ENCODE data around the gene ATP6V0E2. TPM values are rescaled to one million over a fixed set of nuclear protein-coding genes. Genes with fewer than 3 reads are reported as not detected.
A peak's percentile ranks its signal among the peaks of the same experiment; 100 is the strongest.

The ATP6V0E2 gene
- total RNA-seq, 1 donor from 2014 or later = 17.9 TPM

DNA sequence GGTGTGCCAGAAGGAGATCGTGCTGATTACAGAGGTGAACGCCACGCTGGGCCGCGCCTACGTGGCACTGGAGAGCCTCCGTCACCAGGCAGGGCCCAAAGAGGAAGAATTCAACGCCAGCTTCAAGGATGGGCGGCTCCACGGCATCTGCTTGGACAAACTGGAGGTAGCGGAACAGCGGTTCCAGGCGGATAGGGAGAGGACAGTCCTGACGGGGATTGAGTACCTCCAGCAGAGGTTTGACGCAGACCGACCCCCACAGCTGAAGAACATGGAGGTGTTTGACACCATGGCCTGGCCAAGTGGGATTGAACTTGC is 12.1 kb upstream of the ATP6V0E2 start:
- TF ChIP-seq, protein P1, sequence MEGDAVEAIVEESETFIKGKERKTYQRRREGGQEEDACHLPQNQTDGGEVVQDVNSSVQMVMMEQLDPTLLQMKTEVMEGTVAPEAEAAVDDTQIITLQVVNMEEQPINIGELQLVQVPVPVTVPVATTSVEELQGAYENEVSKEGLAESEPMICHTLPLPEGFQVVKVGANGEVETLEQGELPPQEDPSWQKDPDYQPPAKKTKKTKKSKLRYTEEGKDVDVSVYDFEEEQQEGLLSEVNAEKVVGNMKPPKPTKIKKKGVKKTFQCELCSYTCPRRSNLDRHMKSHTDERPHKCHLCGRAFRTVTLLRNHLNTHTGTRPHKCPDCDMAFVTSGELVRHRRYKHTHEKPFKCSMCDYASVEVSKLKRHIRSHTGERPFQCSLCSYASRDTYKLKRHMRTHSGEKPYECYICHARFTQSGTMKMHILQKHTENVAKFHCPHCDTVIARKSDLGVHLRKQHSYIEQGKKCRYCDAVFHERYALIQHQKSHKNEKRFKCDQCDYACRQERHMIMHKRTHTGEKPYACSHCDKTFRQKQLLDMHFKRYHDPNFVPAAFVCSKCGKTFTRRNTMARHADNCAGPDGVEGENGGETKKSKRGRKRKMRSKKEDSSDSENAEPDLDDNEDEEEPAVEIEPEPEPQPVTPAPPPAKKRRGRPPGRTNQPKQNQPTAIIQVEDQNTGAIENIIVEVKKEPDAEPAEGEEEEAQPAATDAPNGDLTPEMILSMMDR (IDR thresholded peaks at IDR 0.05) = no peak
- Histone ChIP-seq H3K27ac (no peak overlapping the region), H3K9me3 (no peaks in the 10 kb centered on the region), H3K36me3 (peaks cover 68% of the 10 kb centered on the region), H3K4me3 (no peak overlapping the region), H3K4me1 (peaks cover 7% of the 10 kb centered on the region), H3K27me3 (ENCODE audit: low read depth) (no peaks in the 10 kb centered on the region)
- ATAC-seq (no peak), DNase-seq (no peak)
- intact Hi-C loops (cut with DNase I) = no loop called here

DNA sequence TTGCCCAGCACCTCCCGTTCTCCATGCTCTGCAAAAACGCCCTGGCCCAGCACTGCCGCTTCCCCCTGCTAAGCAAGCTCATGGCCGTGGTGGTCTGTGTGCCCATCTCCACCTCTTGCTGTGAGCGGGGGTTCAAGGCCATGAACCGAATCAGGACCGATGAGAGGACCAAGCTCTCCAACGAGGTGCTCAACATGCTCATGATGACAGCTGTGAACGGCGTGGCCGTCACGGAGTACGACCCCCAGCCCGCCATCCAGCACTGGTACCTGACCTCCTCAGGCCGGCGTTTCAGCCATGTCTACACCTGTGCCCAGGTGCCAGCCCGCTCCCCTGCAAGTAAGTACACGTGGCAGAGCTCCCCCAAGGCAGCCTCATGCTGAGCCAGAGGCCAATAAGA is 11.6 kb upstream of the ATP6V0E2 start:
- Histone ChIP-seq H3K27me3 (ENCODE audit: low read depth) (no peaks in the 10 kb centered on the region), H3K36me3 (peaks cover 69% of the 10 kb centered on the region), H3K4me1 (peaks cover 12% of the 10 kb centered on the region), H3K27ac (no peak overlapping the region), H3K4me3 (no peak overlapping the region), H3K9me3 (no peaks in the 10 kb centered on the region)
- intact Hi-C loops (cut with DNase I) = no loop called here
- TF ChIP-seq, protein P1 (IDR thresholded peaks at IDR 0.05) = no peak
- ATAC-seq = peak in 1 of 2 donors; percentile 16
- no peak for DNase-seq

DNA sequence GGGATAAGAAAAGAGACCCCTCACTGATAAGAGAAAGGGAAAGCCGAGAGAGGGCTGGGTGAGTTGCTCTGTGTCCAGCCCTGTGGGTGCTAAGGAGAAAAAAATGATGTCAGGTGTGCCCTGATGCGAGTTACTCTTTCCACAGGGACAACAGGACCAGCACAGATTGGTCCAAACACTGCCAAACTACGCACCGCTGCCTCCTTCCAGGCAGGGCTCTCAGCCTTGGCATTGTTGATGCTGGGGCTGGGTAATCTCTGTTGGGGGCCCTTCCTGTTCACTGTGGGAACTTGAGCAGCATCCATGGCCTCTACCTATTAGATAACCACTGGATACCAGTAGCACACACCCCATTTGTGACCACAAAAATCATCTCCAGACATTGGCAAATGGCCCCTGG is 10.3 kb upstream of the ATP6V0E2 start:
- Histone ChIP-seq H3K9me3 (no peaks in the 10 kb centered on the region), H3K27ac (no peak overlapping the region), H3K27me3 (ENCODE audit: low read depth) (no peaks in the 10 kb centered on the region), H3K36me3 (peaks cover 69% of the 10 kb centered on the region), H3K4me3 (no peak overlapping the region), H3K4me1 (peaks cover 12% of the 10 kb centered on the region)
- intact Hi-C loops (cut with DNase I) = no loop called here
- DNase-seq = no peak
- TF ChIP-seq, protein P1 (IDR thresholded peaks at IDR 0.05) = no peak
- ATAC-seq = no peak

DNA sequence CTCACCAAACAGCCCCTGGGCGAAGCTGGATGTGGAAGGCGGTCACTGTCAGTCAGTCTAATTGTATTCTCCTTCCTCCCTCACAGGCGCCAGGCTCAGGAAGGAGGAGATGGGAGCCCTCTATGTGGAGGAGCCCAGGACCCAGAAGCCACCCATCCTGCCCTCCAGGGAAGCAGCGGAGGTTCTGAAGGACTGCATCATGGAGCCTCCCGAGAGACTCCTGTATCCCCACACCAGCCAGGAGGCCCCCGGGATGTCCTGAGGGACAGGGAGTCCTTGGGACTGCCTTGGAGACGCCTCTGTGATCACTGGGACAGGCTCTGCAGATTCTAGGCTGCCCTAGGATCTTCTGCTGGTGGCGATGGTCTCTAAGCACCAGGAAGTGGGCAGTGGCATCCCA is 9.7 kb upstream of the ATP6V0E2 start:
- Histone ChIP-seq H3K27me3 (ENCODE audit: low read depth) (no peaks in the 10 kb centered on the region), H3K4me1 (peaks cover 12% of the 10 kb centered on the region), H3K4me3 (no peak overlapping the region), H3K27ac (no peak overlapping the region), H3K36me3 (peaks cover 69% of the 10 kb centered on the region), H3K9me3 (no peaks in the 10 kb centered on the region)
- TF ChIP-seq, protein P1 (IDR thresholded peaks at IDR 0.05) = no peak
- DNase-seq = no peak
- intact Hi-C loops (cut with DNase I) = no loop called here
- ATAC-seq = no peak

DNA sequence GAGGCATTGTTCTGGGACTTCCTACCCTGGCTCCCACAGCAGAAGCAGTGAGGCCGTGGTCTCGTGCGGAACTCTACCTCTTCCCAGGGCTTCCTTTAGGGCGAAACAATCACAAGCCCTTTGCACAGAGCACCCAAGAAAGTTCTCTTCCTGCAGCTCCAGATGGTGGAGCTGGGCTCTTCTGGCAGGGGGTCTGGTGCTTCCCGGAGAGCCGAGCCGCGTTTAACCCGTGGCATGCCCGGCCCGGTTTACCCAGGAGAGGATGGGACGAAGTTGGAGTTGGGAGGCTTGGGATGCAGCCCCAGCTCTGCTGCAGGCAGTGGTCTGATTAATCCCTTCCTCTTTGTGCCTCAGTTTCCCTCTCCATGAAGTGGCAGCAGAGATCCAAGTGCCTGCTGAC is 9.0 kb upstream of the ATP6V0E2 start:
- H3K4me3 ChIP-seq = no peak overlapping the region
- H3K4me1 ChIP-seq = peaks cover 12% of the 10 kb centered on the region
- intact Hi-C loops (cut with DNase I) = no loop called here
- ATAC-seq (no peak), DNase-seq (no peak)
- no peaks in the 10 kb centered on the region for H3K9me3 ChIP-seq
- no peak overlapping the region for H3K27ac ChIP-seq
- TF ChIP-seq, protein P1 (IDR thresholded peaks at IDR 0.05) = no peak
- no peaks in the 10 kb centered on the region for H3K27me3 ChIP-seq (ENCODE audit: low read depth)
- peaks cover 63% of the 10 kb centered on the region for H3K36me3 ChIP-seq

DNA sequence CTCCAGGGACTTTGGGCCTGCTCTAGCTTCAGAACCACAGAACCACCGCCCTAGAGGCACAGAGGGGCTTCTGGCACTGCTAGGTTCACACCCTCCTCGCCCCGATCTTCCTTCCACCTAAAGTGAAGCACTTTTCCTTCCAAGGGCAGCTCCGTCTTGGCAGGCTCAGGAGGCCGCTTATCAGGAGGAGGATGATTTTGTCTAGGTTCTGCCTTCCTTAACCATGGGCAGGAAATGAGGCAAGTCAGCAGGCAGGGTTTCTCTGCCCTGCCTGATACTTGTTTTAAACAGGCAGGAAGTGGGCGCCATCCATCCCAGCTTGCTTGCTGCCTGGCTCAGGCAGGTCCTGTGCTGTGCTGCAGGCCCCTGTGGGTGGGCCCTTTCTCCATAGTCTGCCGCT is 8.3 kb upstream of the ATP6V0E2 start:
- H3K4me3 ChIP-seq = no peak overlapping the region
- TF ChIP-seq, protein P1 (IDR thresholded peaks at IDR 0.05) = no peak
- H3K36me3 ChIP-seq = peaks cover 56% of the 10 kb centered on the region
- ATAC-seq (no peak), DNase-seq (no peak)
- H3K27ac ChIP-seq = peak overlapping the region; percentile 46
- H3K27me3 ChIP-seq (ENCODE audit: low read depth) = no peaks in the 10 kb centered on the region
- H3K4me1 ChIP-seq = peaks cover 12% of the 10 kb centered on the region
- intact Hi-C loops (cut with DNase I) = no loop called here
- no peaks in the 10 kb centered on the region for H3K9me3 ChIP-seq

Data from lower lobe of right lung (tissue), 2 donors.